B cell (primary cell): ENCODE data around the gene GDPD3.

Experiments used
- CTCF ChIP-seq: fragments of 200-600 bp; IDR thresholded peaks from one replicate; pipeline ENCODE4 v1.8.0; 2022; ENCODE audit warnings: antibody characterized with exemption, mild to moderate bottlenecking
- EZH2 ChIP-seq: IDR thresholded peaks from 2 replicates; pipeline ENCODE4 v1.6.1; 2012; ENCODE audit warnings: borderline replicate concordance, low read depth, mild to moderate bottlenecking, moderate library complexity, low read length; ENCODE audit not compliant: insufficient read depth, poor library complexity, severe bottlenecking

GRCh38 chr16:30088832-30089624, 24.3 kb downstream of the GDPD3 start:
- TF ChIP-seq CTCF (no peak), EZH2 (no peak)
